ENCODE measurements around the gene ARFRP1.

GRCh38 chr20:63675681-63676368, 32.0 kb downstream of the ARFRP1 start:
- TF ChIP-seq CTCF (IDR thresholded peaks at IDR 0.05) = no peak
- TF ChIP-seq, protein P1, sequence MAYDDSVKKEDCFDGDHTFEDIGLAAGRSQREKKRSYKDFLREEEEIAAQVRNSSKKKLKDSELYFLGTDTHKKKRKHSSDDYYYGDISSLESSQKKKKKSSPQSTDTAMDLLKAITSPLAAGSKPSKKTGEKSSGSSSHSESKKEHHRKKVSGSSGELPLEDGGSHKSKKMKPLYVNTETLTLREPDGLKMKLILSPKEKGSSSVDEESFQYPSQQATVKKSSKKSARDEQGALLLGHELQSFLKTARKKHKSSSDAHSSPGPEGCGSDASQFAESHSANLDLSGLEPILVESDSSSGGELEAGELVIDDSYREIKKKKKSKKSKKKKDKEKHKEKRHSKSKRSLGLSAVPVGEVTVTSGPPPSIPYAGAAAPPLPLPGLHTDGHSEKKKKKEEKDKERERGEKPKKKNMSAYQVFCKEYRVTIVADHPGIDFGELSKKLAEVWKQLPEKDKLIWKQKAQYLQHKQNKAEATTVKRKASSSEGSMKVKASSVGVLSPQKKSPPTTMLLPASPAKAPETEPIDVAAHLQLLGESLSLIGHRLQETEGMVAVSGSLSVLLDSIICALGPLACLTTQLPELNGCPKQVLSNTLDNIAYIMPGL (CRISPR knock-in tag; IDR thresholded peaks at IDR 0.05) = no peak
- no peak for TF ChIP-seq CBFB (CRISPR knock-in tag; IDR thresholded peaks at IDR 0.05; ENCODE audit: low read depth)
- no peak for TF ChIP-seq USF2 (CRISPR knock-in tag; IDR thresholded peaks at IDR 0.05)
- TF ChIP-seq, protein P2, sequence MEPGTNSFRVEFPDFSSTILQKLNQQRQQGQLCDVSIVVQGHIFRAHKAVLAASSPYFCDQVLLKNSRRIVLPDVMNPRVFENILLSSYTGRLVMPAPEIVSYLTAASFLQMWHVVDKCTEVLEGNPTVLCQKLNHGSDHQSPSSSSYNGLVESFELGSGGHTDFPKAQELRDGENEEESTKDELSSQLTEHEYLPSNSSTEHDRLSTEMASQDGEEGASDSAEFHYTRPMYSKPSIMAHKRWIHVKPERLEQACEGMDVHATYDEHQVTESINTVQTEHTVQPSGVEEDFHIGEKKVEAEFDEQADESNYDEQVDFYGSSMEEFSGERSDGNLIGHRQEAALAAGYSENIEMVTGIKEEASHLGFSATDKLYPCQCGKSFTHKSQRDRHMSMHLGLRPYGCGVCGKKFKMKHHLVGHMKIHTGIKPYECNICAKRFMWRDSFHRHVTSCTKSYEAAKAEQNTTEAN (CRISPR knock-in tag; IDR thresholded peaks at IDR 0.05) = no peak
- TF ChIP-seq, protein P3, sequence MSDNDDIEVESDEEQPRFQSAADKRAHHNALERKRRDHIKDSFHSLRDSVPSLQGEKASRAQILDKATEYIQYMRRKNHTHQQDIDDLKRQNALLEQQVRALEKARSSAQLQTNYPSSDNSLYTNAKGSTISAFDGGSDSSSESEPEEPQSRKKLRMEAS (CRISPR knock-in tag; IDR thresholded peaks at IDR 0.05) = no peak
- no peak for TF ChIP-seq ETV6 (CRISPR knock-in tag; IDR thresholded peaks at IDR 0.05)
- TF ChIP-seq ELF4 (CRISPR knock-in tag; IDR thresholded peaks at IDR 0.05; ENCODE audit: low read depth) = no peak
- no peak for TF ChIP-seq ATF1 (CRISPR knock-in tag; IDR thresholded peaks at IDR 0.05)
- TF ChIP-seq CREM (CRISPR knock-in tag; IDR thresholded peaks at IDR 0.05) = no peak
